GM23248 (cell line): ENCODE measurements around the gene C2CD4D.

ENCODE experiments used
- EZH2 ChIP-seq: fragments of 200-600 bp; sonication (generic); IDR thresholded peaks from 2 replicates; pipeline ENCODE4 v1.6.1; 2018; ENCODE audit warnings: antibody characterized with exemption, mild to moderate bottlenecking; ENCODE audit not compliant: insufficient read depth, poor library complexity, severe bottlenecking
- EZH2phosphoT487 ChIP-seq: fragments of 200-600 bp; sonication (generic); IDR thresholded peaks from 2 replicates; pipeline ENCODE4 v1.6.1; 2018; ENCODE audit warnings: antibody characterized with exemption, moderate library complexity, mild to moderate bottlenecking, low read depth; ENCODE audit not compliant: insufficient read depth

GRCh38 chr1:151790071-151790939 lies 49.3 kb downstream of the C2CD4D start, which contains the start of gene TDRKH:
- TF ChIP-seq EZH2: no peak
- no peak for TF ChIP-seq EZH2phosphoT487
